TTC549 (cell line): ENCODE results near the gene AR.

Experiments used
- FAIRE-seq: peaks from 2 replicates; lab custom pipeline; 2012; peaks lifted over from hg19 to GRCh38; lab: Jason Lieb, UNC

Gene AR, protein sequence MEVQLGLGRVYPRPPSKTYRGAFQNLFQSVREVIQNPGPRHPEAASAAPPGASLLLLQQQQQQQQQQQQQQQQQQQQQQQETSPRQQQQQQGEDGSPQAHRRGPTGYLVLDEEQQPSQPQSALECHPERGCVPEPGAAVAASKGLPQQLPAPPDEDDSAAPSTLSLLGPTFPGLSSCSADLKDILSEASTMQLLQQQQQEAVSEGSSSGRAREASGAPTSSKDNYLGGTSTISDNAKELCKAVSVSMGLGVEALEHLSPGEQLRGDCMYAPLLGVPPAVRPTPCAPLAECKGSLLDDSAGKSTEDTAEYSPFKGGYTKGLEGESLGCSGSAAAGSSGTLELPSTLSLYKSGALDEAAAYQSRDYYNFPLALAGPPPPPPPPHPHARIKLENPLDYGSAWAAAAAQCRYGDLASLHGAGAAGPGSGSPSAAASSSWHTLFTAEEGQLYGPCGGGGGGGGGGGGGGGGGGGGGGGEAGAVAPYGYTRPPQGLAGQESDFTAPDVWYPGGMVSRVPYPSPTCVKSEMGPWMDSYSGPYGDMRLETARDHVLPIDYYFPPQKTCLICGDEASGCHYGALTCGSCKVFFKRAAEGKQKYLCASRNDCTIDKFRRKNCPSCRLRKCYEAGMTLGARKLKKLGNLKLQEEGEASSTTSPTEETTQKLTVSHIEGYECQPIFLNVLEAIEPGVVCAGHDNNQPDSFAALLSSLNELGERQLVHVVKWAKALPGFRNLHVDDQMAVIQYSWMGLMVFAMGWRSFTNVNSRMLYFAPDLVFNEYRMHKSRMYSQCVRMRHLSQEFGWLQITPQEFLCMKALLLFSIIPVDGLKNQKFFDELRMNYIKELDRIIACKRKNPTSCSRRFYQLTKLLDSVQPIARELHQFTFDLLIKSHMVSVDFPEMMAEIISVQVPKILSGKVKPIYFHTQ

GRCh38 chrX:67543818-67544217 is at the start of gene AR:
Gene AR (plus strand): TSS chrX:67544021. CDS start chrX:67545147, 1,126 bp downstream.
- FAIRE-seq: no peak

- no peak for FAIRE-seq
Observed at GRCh38 chrX:67500617-67501016, 43.2 kb upstream of the AR start.

GRCh38 chrX:67503004-67503403 is 40.8 kb upstream of the AR start:
- no peak for FAIRE-seq

DNA sequence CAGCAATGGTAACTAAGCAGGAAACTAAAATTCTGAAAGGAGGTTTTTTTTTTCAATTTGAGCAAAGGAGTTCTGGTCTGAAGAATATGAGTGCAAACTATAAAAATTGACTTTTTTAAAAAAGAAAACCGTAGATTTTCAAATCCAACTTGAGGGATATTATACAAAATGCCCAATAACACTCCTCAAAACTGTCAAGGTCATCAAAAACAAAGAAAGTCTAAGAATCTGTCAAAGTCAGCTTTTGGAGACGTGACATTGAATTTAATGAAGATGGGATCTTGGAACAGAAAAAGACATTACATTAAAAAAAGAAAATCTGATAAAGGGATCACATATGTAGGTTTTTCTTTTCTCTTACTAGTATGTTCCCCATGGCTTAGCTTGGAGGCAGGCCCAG is 40.4 kb upstream of the AR start:
- FAIRE-seq: no peak

DNA sequence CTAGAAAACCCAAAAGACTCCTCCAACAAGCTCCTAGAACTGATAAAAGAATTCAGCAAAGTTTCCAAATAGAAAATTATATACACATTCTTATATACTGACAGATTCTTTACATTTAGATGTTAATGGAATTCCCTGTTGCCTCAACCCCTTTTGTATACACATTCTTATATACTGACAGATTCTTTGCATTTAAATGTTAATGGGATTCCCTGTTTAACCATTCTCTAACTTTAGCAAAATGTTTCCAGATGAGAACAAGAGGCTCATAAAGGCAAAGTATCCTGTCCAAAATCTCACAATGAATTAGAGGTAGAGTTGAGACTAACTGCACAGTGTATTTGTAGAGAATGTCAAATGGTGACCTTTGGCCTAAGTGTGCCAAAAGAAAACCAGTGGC is 23.1 kb upstream of the AR start:
- FAIRE-seq: no peak

DNA sequence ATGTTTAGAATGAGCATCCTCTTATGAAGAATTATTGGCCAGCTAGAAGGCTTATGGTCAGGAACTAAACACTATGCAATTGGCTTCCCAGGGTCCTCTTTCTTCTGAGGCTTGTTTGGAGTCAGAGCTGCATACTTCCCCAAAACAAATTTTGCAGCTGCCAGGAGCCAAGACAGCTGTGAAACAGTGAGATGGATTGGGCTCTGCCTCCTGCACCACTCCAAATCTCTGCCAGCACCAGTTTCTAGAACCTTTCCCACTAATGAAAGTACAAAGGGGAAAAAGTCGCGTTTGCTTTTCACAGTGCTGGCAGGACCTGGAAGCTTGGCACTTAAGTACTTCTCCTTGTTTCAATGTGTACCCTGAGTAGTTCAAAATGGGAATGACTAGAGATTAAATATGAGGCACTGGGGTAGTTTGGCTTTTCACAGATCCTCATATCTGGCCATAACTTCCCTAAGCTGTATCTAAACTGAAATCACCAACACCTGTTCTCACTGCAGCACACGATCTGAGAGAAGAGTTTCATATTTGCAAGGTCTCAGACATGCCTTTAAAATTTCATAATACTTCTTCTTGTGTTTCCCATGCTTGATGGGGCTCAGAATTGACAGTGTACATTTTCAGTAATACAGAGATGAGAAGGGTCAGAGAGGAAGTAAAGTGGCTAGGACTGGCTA is 20.7 kb upstream of the AR start:
- no peak for FAIRE-seq

GRCh38 chrX:67523932-67524331 is 19.9 kb upstream of the AR start:
- no peak for FAIRE-seq

DNA sequence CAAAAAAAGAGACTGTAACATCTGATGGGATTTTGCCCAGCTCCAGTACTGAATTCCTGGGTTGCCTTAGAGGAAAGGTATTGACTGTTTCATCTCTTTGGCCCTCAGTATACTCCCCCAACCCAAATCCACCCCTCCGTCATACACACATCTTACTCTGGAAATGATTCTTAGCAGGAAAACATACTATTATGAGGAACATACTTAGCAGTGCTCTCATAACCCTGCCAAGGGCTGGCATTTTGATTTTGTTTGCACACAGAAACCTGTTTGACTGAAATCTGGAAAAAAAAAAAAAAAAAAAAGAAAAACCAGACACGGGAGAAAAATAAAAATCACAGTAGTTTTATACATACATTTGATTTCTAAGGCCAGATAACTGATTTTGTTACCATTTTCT is 19.4 kb upstream of the AR start:
- FAIRE-seq: no peak

GRCh38 chrX:67524950-67525691 is 18.7 kb upstream of the AR start:
- FAIRE-seq: no peak

DNA sequence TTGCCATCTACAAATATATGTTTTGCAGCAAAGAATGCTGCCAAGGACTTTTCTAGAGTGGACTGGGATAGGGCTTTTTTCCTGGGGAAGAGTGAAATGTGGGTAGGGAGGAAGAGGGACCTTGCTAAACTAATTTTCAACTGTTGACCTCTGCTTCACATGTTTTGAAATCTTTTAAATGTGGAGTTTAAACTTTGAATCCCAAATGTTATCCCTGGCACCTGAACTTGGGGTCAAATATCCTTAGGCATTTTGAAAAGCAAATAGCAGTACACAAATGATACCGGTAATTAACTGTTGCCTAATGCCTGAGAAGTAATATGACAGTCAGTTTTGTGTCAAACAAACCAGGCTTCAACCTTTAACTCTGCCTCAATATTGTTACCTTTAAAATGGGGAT is 7.3 kb upstream of the AR start:
- FAIRE-seq: no peak

- FAIRE-seq: no peak
Observed at GRCh38 chrX:67538383-67538782, 5.4 kb upstream of the AR start.

DNA sequence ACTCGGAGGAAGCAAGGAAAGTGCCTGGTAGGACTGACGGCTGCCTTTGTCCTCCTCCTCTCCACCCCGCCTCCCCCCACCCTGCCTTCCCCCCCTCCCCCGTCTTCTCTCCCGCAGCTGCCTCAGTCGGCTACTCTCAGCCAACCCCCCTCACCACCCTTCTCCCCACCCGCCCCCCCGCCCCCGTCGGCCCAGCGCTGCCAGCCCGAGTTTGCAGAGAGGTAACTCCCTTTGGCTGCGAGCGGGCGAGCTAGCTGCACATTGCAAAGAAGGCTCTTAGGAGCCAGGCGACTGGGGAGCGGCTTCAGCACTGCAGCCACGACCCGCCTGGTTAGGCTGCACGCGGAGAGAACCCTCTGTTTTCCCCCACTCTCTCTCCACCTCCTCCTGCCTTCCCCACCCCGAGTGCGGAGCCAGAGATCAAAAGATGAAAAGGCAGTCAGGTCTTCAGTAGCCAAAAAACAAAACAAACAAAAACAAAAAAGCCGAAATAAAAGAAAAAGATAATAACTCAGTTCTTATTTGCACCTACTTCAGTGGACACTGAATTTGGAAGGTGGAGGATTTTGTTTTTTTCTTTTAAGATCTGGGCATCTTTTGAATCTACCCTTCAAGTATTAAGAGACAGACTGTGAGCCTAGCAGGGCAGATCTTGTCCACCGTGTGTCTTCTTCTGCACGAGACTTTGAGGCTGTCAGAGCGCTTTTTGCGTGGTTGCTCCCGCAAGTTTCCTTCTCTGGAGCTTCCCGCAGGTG is 637 bp downstream of the AR start:
- no peak for FAIRE-seq

- FAIRE-seq: no peak
Observed at GRCh38 chrX:67545036-67545821, 1.4 kb downstream of the AR start.

GRCh38 chrX:67545893-67546495 is 2.2 kb downstream of the AR start:
- no peak for FAIRE-seq

GRCh38 chrX:67546496-67547423 is 2.9 kb downstream of the AR start:
- no peak for FAIRE-seq

- FAIRE-seq: no peak
Observed at GRCh38 chrX:67555578-67556203, 11.9 kb downstream of the AR start.

DNA sequence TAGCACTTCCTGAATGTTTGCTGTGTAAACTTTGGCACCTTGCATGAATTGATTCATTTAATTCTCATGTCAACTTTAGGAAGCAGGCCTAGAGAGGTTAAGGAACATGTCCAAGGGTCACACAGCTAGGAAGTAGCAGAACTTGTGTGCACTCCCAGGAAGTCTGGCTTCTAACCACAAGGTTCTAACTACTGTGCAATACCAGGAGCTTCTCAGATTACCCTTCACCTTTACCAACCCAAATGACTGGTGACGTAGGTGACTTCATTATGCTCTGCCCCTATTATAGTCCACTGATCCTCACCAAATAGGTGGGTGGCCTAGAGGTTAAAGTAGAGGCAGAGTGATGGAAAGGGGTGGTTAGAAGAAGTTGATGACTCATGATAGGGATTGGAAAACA is 14.4 kb downstream of the AR start:
- FAIRE-seq: no peak
